HCT116 (cell line): ENCODE results near the gene NOXA1.

Experiments
- EZH2 ChIP-seq: fragments of 200-600 bp; sonication (generic); IDR thresholded peaks from 2 replicates; pipeline ENCODE4 v1.6.1; 2017; ENCODE audit warnings: antibody characterized with exemption, mixed run types
- FOSL1 ChIP-seq: IDR thresholded peaks from 2 replicates; pipeline ENCODE4 v1.6.1; 2012; ENCODE audit warnings: low read depth
- JUND ChIP-seq: IDR thresholded peaks from 2 replicates; pipeline ENCODE4 v1.6.1; 2012
- MAX ChIP-seq: IDR thresholded peaks from 2 replicates; pipeline ENCODE4 v1.6.1; 2012
- POLR2A ChIP-seq: IDR thresholded peaks from 2 replicates; pipeline ENCODE4 v1.7.0; 2011; ENCODE audit warnings: borderline replicate concordance; ENCODE audit not compliant: insufficient read depth, insufficient read length; ENCODE audit errors: extremely low read depth
- RAD21 ChIP-seq: IDR thresholded peaks from 2 replicates; pipeline ENCODE4 v1.6.1; 2012; ENCODE audit warnings: low read depth, mild to moderate bottlenecking
- SRF ChIP-seq: IDR thresholded peaks from 2 replicates; pipeline ENCODE4 v1.6.1; 2012; ENCODE audit warnings: low read depth
- YY1 ChIP-seq: IDR thresholded peaks from 2 replicates; pipeline ENCODE4 v1.6.1; 2011; ENCODE audit warnings: low read length, low read depth, moderate library complexity, mild to moderate bottlenecking; ENCODE audit not compliant: insufficient replicate concordance; ENCODE audit errors: extremely low read depth
- TF ChIP-seq, protein P1 (sequence below), 3 experiments: fragments of 200-600 bp in 1 of 3; sonication (generic) in 1 of 3; IDR thresholded peaks in 2 of 3; conservative IDR thresholded peaks in 1 of 3; 2 replicates each; pipeline ENCODE4 v1.5.1; 2012 to 2017; ENCODE audit warnings: low read depth in 2 of 3, low read length in 2 of 3, antibody characterized with exemption in 1 of 3, borderline replicate concordance in 1 of 3, control low read depth in 1 of 3, mild to moderate bottlenecking in 1 of 3, mixed read lengths in 1 of 3, mixed run types in 1 of 3, moderate library complexity in 1 of 3; ENCODE audit not compliant: insufficient read depth in 1 of 3

DNA sequence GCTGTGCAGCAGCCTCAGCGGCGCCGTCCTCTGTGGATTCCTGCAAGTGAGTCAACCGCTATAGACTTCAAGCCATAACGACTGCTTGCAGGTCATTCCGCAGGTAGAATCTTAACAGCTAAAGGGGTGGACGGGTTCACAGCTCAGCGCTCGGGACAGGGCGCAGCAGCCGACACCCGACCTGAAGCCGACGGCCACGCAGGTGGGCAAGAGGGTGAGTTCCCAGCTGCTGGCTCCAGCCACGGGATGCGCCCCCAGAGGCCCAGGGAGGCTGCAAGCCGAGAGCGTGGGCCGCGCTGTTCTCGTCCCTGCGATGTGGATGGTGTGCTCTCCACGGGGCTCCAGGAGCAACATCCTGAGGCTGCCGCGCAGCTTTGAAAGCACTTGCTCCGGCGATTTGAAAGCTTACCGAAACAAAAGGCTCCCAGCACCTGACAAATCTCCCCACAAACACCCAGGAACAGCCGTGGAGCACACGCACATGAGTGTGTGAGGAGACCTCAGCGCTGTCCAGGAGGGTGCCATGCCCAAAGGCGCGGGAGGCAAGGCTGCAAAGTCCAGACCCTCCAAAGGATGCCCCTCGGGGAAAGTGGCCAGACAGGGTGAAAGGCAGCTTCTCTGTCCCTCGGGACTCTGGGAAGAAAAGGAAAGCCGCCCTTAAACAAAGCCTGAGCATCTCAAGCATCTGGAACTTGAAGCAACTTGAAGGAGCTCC lies 48.9 kb upstream of the NOXA1 start:
- TF ChIP-seq MAX: no peak
- no peak for TF ChIP-seq RAD21
- TF ChIP-seq, protein P1, sequence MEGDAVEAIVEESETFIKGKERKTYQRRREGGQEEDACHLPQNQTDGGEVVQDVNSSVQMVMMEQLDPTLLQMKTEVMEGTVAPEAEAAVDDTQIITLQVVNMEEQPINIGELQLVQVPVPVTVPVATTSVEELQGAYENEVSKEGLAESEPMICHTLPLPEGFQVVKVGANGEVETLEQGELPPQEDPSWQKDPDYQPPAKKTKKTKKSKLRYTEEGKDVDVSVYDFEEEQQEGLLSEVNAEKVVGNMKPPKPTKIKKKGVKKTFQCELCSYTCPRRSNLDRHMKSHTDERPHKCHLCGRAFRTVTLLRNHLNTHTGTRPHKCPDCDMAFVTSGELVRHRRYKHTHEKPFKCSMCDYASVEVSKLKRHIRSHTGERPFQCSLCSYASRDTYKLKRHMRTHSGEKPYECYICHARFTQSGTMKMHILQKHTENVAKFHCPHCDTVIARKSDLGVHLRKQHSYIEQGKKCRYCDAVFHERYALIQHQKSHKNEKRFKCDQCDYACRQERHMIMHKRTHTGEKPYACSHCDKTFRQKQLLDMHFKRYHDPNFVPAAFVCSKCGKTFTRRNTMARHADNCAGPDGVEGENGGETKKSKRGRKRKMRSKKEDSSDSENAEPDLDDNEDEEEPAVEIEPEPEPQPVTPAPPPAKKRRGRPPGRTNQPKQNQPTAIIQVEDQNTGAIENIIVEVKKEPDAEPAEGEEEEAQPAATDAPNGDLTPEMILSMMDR (IDR thresholded peaks at IDR 0.05 in 2 of 3, conservative IDR thresholded peaks at IDR 0.05 in 1 of 3; ENCODE audit: borderline replicate concordance in 1 of 3, insufficient read depth in 1 of 3, low read depth in 2 of 3, low read length in 2 of 3): no peak
- TF ChIP-seq SRF: no peak
- no peak for TF ChIP-seq YY1
- TF ChIP-seq EZH2: no peak
- TF ChIP-seq JUND: no peak
- no peak for TF ChIP-seq POLR2A
- TF ChIP-seq FOSL1: no peak
